ENCODE results near the gene PRPS1. TPM values are rescaled to one million over a fixed set of nuclear protein-coding genes. Genes with fewer than 3 reads are reported as not detected.

Gene PRPS1
- polyA plus RNA-seq = 60.8 and 65.2 TPM in 2 replicates
- polyA minus RNA-seq = 37.0 and 38.2 TPM in 2 replicates

DNA sequence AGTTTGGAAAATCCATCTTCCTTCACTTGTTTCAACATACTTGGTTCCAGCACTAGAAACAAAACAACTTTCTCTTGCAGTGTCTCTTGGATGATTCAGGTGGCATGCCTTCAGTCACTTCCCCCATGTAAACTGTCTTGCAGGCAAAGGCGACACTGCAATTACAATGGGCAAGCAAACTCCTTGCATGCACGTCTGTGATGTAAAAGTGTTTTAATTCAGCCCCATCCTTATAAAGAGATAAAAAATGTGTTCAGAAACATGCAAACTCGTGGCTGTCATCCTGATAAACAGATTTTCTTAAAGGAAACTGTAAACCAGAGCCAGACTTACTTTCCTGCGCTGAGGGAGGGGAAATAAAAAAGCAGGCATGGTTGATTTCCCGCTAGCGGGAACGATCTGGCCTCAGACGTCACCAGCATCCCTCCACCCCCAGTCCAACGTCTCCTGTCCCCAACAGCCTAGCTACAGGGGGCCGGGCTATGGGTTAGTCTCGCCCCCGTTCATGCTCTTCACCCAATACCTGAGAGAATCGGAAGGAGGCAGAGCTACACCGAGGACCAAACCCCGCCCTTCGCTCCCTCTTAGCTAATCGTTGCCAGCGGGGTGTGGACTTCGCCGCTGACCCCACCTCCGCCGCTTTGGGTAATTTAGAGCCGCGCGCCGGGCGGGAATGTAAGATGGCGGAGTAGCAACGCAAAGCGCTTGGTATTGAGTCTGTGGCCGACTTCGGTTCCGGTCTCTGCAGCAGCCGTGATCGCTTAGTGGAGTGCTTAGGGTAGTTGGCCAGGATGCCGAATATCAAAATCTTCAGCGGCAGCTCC, at the start of gene PRPS1:
TSS of gene PRPS1 (plus strand) at position 673 of the 824 bp plus-strand sequence. CDS start at position 792, 119 bp downstream.
- Histone ChIP-seq H3K4me3 (ENCODE audit: low read length) (peak within 1 kb of the TSS; percentile 74), H3K27ac (ENCODE audit: low read length) (peak within 1 kb of the TSS; percentile 66), H3K9me2 (ENCODE audit: insufficient read depth, low read length) (no peaks in the 10 kb centered on the region), H3F3A (ENCODE audit: insufficient read depth, low read length, poor library complexity, severe bottlenecking) (no peaks in the 10 kb centered on the region), H3K9me3 (ENCODE audit: low read length) (no peaks in the 10 kb centered on the region), H3K79me2 (replicated peaks; ENCODE audit: insufficient read depth, low read length) (peaks cover 28% of the 10 kb centered on the region), H3K27me3 (ENCODE audit: insufficient read depth, low read depth, low read length) (no peaks in the 10 kb centered on the region), H3K9ac (ENCODE audit: low read length) (peak within 1 kb of the TSS; percentile 71), H2AFZ (ENCODE audit: low read depth, low read length) (peak within 1 kb of the TSS; percentile 40), H4K20me1 (ENCODE audit: insufficient read depth) (no peaks in the 10 kb centered on the region), H3K36me3 (ENCODE audit: insufficient read depth, low read length) (no peaks in the 10 kb centered on the region), H3K4me2 (ENCODE audit: low read length) (peak within 1 kb of the TSS; percentile 73)
- TF ChIP-seq, protein P1, sequence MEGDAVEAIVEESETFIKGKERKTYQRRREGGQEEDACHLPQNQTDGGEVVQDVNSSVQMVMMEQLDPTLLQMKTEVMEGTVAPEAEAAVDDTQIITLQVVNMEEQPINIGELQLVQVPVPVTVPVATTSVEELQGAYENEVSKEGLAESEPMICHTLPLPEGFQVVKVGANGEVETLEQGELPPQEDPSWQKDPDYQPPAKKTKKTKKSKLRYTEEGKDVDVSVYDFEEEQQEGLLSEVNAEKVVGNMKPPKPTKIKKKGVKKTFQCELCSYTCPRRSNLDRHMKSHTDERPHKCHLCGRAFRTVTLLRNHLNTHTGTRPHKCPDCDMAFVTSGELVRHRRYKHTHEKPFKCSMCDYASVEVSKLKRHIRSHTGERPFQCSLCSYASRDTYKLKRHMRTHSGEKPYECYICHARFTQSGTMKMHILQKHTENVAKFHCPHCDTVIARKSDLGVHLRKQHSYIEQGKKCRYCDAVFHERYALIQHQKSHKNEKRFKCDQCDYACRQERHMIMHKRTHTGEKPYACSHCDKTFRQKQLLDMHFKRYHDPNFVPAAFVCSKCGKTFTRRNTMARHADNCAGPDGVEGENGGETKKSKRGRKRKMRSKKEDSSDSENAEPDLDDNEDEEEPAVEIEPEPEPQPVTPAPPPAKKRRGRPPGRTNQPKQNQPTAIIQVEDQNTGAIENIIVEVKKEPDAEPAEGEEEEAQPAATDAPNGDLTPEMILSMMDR (IDR thresholded peaks at IDR 0.05; ENCODE audit: poor library complexity, severe bottlenecking) = no peak
- peak; percentile 13 for TF ChIP-seq MXI1 (conservative IDR thresholded peaks at IDR 0.05; ENCODE audit: poor library complexity, severe bottlenecking)
- peak; percentile 52 for TF ChIP-seq POLR2AphosphoS5 (IDR thresholded peaks at IDR 0.05)
- no peak for TF ChIP-seq TAF1 (IDR thresholded peaks at IDR 0.05; ENCODE audit: low read depth)
- no peak for TF ChIP-seq EP300 (conservative IDR thresholded peaks at IDR 0.05; ENCODE audit: poor library complexity, severe bottlenecking)
- TF ChIP-seq EZH2 (IDR thresholded peaks at IDR 0.05; ENCODE audit: borderline replicate concordance, insufficient read depth, low read length, poor library complexity, severe bottlenecking) = no peak
- no peak for TF ChIP-seq RAD21 (conservative IDR thresholded peaks at IDR 0.05)
- TF ChIP-seq, protein P2, sequence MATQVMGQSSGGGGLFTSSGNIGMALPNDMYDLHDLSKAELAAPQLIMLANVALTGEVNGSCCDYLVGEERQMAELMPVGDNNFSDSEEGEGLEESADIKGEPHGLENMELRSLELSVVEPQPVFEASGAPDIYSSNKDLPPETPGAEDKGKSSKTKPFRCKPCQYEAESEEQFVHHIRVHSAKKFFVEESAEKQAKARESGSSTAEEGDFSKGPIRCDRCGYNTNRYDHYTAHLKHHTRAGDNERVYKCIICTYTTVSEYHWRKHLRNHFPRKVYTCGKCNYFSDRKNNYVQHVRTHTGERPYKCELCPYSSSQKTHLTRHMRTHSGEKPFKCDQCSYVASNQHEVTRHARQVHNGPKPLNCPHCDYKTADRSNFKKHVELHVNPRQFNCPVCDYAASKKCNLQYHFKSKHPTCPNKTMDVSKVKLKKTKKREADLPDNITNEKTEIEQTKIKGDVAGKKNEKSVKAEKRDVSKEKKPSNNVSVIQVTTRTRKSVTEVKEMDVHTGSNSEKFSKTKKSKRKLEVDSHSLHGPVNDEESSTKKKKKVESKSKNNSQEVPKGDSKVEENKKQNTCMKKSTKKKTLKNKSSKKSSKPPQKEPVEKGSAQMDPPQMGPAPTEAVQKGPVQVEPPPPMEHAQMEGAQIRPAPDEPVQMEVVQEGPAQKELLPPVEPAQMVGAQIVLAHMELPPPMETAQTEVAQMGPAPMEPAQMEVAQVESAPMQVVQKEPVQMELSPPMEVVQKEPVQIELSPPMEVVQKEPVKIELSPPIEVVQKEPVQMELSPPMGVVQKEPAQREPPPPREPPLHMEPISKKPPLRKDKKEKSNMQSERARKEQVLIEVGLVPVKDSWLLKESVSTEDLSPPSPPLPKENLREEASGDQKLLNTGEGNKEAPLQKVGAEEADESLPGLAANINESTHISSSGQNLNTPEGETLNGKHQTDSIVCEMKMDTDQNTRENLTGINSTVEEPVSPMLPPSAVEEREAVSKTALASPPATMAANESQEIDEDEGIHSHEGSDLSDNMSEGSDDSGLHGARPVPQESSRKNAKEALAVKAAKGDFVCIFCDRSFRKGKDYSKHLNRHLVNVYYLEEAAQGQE (IDR thresholded peaks at IDR 0.05; ENCODE audit: borderline replicate concordance) = no peak
- no peak for TF ChIP-seq SMC3 (conservative IDR thresholded peaks at IDR 0.05; ENCODE audit: poor library complexity)

DNA sequence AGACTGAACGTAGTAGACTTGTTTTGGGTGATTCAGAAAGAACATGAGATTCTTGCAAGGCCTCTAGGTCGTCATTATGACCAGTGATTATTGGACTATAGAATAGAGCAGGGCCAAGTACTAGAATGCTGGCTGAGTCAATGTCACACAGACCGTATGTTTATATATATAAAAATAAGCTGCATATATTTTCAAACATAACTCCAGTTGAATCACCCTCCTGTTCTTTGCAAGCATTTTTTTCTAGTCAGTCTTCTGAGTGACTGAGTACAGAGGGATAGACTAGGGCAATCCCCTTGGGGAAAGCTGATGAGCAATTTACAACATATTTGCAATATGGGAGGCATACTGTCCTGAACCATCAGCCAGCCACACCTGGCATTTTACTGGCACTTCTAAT, 48.4 kb upstream of the PRPS1 start:
- Histone ChIP-seq H3K36me3 (ENCODE audit: insufficient read depth, low read length) (no peaks in the 10 kb centered on the region), H3K27ac (ENCODE audit: low read length) (no peak overlapping the region), H3K9me2 (ENCODE audit: insufficient read depth, low read length) (no peaks in the 10 kb centered on the region), H3K4me3 (ENCODE audit: low read length) (no peak overlapping the region), H4K20me1 (ENCODE audit: insufficient read depth) (no peaks in the 10 kb centered on the region), H3K27me3 (ENCODE audit: insufficient read depth, low read depth, low read length) (no peaks in the 10 kb centered on the region), H3F3A (ENCODE audit: insufficient read depth, low read length, poor library complexity, severe bottlenecking) (no peaks in the 10 kb centered on the region), H3K79me2 (replicated peaks; ENCODE audit: insufficient read depth, low read length) (no peaks in the 10 kb centered on the region), H3K9ac (ENCODE audit: low read length) (no peak overlapping the region), H3K9me3 (ENCODE audit: low read length) (no peaks in the 10 kb centered on the region), H2AFZ (ENCODE audit: low read depth, low read length) (no peak overlapping the region), H3K4me2 (ENCODE audit: low read length) (no peak overlapping the region)
- TF ChIP-seq TAF1 (IDR thresholded peaks at IDR 0.05; ENCODE audit: low read depth) = no peak
- TF ChIP-seq, protein P1 (IDR thresholded peaks at IDR 0.05; ENCODE audit: poor library complexity, severe bottlenecking) = no peak
- TF ChIP-seq EZH2 (IDR thresholded peaks at IDR 0.05; ENCODE audit: borderline replicate concordance, insufficient read depth, low read length, poor library complexity, severe bottlenecking) = no peak
- no peak for TF ChIP-seq MXI1 (conservative IDR thresholded peaks at IDR 0.05; ENCODE audit: poor library complexity, severe bottlenecking)
- no peak for TF ChIP-seq RAD21 (conservative IDR thresholded peaks at IDR 0.05)
- no peak for TF ChIP-seq POLR2AphosphoS5 (IDR thresholded peaks at IDR 0.05)

Measured in neural cell (in vitro differentiated cells).